CD4-positive, alpha-beta T cell (primary cell): ENCODE measurements around the gene IPO9. TPM values are rescaled to one million over a fixed set of nuclear protein-coding genes. Genes with fewer than 3 reads are reported as not detected.

ENCODE experiments used
- ATAC-seq: fragments of 200-7000 bp; cut with Tn5 transposase; one replicate; pipeline ENCODE4 v1.10.0; 2022; ENCODE audit warnings: mild to moderate bottlenecking; ENCODE audit not compliant: poor library complexity
- CTCF ChIA-PET: fragments of 350-600 bp; sonication (Branson Sonifier 250); formaldehyde crosslinking; loops from one replicate; lab custom pipeline; 2021; ENCODE audit warnings: antibody characterized with exemption, inconsistent platforms; lab: Charles Lee
- POLR2A ChIA-PET: fragments of 350-600 bp; sonication (Branson Sonifier 250); formaldehyde crosslinking; loops from one replicate; lab custom pipeline; 2021; ENCODE audit warnings: antibody characterized with exemption, inconsistent platforms; lab: Charles Lee
- DNase-seq, 14 experiments: peaks; one replicate each; pipeline ENCODE4 v3.0.0-alpha.2; 2013 to 2020; ENCODE audit warnings: mixed read lengths in 2 of 14
- H3K27ac ChIP-seq, 2 donors: one replicate each; pipeline versions ENCODE4 v1.5.1 to v1.7.0; 2013; ENCODE audit warnings: low read length in 2 of 2, low read depth in 1 of 2, mild to moderate bottlenecking in 1 of 2
- H3K27me3 ChIP-seq, 2 experiments: 1 replicate in 1 of 2; 2 replicates in 1 of 2; pipeline versions ENCODE4 v1.6.1 to v1.7.0; 2013; ENCODE audit warnings: low read length in 2 of 2, control low read depth in 1 of 2, mild to moderate bottlenecking in 1 of 2, moderate library complexity in 1 of 2; ENCODE audit not compliant: insufficient read depth in 2 of 2, control insufficient read depth in 1 of 2
- H3K36me3 ChIP-seq: one replicate; pipeline ENCODE4 v1.6.1; 2013; ENCODE audit warnings: low read length, control low read depth; ENCODE audit not compliant: insufficient read depth
- H3K4me1 ChIP-seq: one replicate; pipeline ENCODE4 v1.6.1; 2013; ENCODE audit warnings: low read length, control low read depth; ENCODE audit not compliant: insufficient read depth
- H3K4me3 ChIP-seq: one replicate; pipeline ENCODE4 v1.5.1; 2013; ENCODE audit warnings: mild to moderate bottlenecking, low read length, moderate library complexity
- H3K9me3 ChIP-seq, 2 experiments: 1 replicate in 1 of 2; 2 replicates in 1 of 2; pipeline versions ENCODE4 v1.6.1 to v1.7.0; 2013; ENCODE audit warnings: low read length in 2 of 2, mild to moderate bottlenecking in 2 of 2, control low read depth in 1 of 2, moderate library complexity in 1 of 2; ENCODE audit not compliant: control insufficient read depth in 1 of 2, insufficient read depth in 1 of 2
- H3K27ac Mint-ChIP-seq: one replicate; pipeline ENCODE4 v1.8.0; 2020; ENCODE audit warnings: mixed read lengths
- H3K27me3 Mint-ChIP-seq: one replicate; pipeline ENCODE4 v1.8.0; 2021; ENCODE audit warnings: mixed read lengths
- H3K36me3 Mint-ChIP-seq: one replicate; pipeline ENCODE4 v1.8.0; 2021; ENCODE audit warnings: low read depth, mixed read lengths
- H3K4me1 Mint-ChIP-seq: one replicate; pipeline ENCODE4 v1.8.0; 2021; ENCODE audit warnings: low read depth, mixed read lengths
- H3K4me3 Mint-ChIP-seq: one replicate; pipeline ENCODE4 v1.8.0; 2020; ENCODE audit warnings: mild to moderate bottlenecking, mixed read lengths
- H3K9me3 Mint-ChIP-seq: one replicate; pipeline ENCODE4 v1.8.0; 2020; ENCODE audit warnings: mixed read lengths
- CTCF ChIP-seq: fragments of 200-600 bp; IDR thresholded peaks from one replicate; pipeline ENCODE4 v1.8.0; 2022; ENCODE audit warnings: antibody characterized with exemption, mild to moderate bottlenecking
- intact Hi-C, 2 experiments: fragments of 100-400 bp; cut with DNase I in 1 of 2; cut with micrococcal nuclease in 1 of 2; formaldehyde crosslinking; loops; one replicate each; pipeline versions ENCODE4 v1.15.1 to v1.9.0; 2023 to 2025; cut with DNase I, micrococcal nuclease
- total RNA-seq, 174 experiments: library from RNA in 2 of 174; stranded (reverse) in 2 of 174; gene quantifications; one replicate each; pipeline ENCODE4 v1.2.3 and lab custom pipeline; 2021 to 2026

IPO9 gene
- total RNA-seq, 2 experiments from 2014 or later = 17.1 to 20.1 TPM

DNA sequence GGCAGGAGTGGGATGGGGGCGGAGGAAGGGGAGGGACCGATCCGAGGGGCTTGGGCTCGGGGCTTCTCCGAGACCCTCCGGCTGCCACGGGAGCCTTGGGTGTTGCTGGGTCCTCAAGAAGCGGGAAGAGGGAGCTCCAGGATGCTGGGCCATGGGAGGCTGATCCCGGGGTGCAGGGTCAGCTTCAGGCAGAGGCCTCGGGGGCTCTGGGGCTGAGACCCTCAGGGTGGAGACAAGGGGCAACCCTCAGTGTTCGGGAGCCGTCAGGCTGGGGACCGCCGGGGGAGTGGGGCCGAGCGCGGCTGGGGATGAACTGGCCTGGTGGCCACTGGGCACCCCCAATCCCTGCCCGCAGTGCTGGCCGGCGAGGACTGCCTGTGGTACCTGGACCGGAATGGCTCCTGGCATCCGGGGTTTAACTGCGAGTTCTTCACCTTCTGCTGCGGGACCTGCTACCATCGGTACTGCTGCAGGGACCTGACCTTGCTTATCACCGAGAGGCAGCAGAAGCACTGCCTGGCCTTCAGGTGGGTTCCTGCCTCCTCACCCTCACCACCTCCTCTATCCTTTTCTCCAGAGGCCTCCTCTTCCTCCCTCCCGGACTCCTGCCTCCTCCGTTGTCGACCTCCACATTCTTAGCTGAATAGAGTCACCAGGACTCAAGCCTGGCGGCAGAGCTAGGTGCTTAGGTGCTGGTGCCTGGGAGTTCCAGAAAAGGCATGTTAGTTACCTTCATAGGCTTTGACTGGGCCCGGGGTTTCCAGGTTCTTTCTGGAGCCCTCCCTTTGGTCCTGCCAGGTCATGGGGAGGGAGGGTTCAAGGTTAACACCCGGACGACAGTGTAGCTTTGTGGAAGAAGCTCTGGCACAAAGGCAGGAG lies 60.4 kb downstream of the IPO9 start:
- Histone ChIP-seq H3K27ac (no peak overlapping the region), H3K9me3 (peaks cover 0 to 20% of the 10 kb centered on the region in 2 experiments), H3K4me1 (peaks cover 15% of the 10 kb centered on the region), H3K4me3 (peak overlapping the region; percentile 34), H3K27me3 (peaks cover 35 to 51% of the 10 kb centered on the region in 2 experiments), H3K36me3 (no peaks in the 10 kb centered on the region)
- Mint-ChIP-seq H3K4me3 (peak overlapping the region; percentile 83), H3K4me1 (peaks cover 5% of the 10 kb centered on the region), H3K9me3 (no peaks in the 10 kb centered on the region), H3K36me3 (no peaks in the 10 kb centered on the region), H3K27me3 (peaks cover 62% of the 10 kb centered on the region), H3K27ac (no peak overlapping the region)
- CTCF ChIA-PET = no interaction called here
- no peak for ATAC-seq
- POLR2A ChIA-PET = no interaction called here
- no peak for TF ChIP-seq CTCF
- DNase-seq = no peak
- intact Hi-C loops = no loop called here

- no peak overlapping the region for H3K4me3 Mint-ChIP-seq
- Histone ChIP-seq H3K27ac (no peak overlapping the region), H3K36me3 (no peaks in the 10 kb centered on the region), H3K9me3 (peaks cover 0 to 20% of the 10 kb centered on the region in 2 experiments), H3K27me3 (peaks cover 35 to 51% of the 10 kb centered on the region in 2 experiments), H3K4me1 (peaks cover 15% of the 10 kb centered on the region), H3K4me3 (no peak overlapping the region)
- no peaks in the 10 kb centered on the region for H3K9me3 Mint-ChIP-seq
- intact Hi-C loops = no loop called here
- ChIA-PET POLR2A (no interaction called here), CTCF (no interaction called here)
- H3K27me3 Mint-ChIP-seq = peaks cover 66% of the 10 kb centered on the region
- no peaks in the 10 kb centered on the region for H3K36me3 Mint-ChIP-seq
- no peak for TF ChIP-seq CTCF
- ATAC-seq (no peak), DNase-seq (no peak)
- peaks cover 5% of the 10 kb centered on the region for H3K4me1 Mint-ChIP-seq
- H3K27ac Mint-ChIP-seq = no peak overlapping the region
Measured at GRCh38 chr1:201890223-201890622, 61.3 kb downstream of the IPO9 start.

GRCh38 chr1:201890806-201891450 lies 62.0 kb downstream of the IPO9 start:
- DNase-seq (no peak), ATAC-seq (no peak)
- Histone ChIP-seq H3K27me3 (peaks cover 35 to 51% of the 10 kb centered on the region in 2 experiments), H3K27ac (no peak overlapping the region), H3K4me1 (peaks cover 20% of the 10 kb centered on the region), H3K36me3 (no peaks in the 10 kb centered on the region), H3K4me3 (no peak overlapping the region), H3K9me3 (peaks cover 0 to 20% of the 10 kb centered on the region in 2 experiments)
- no peaks in the 10 kb centered on the region for H3K9me3 Mint-ChIP-seq
- H3K27ac Mint-ChIP-seq = no peak overlapping the region
- CTCF ChIA-PET = no interaction called here
- POLR2A ChIA-PET = no interaction called here
- TF ChIP-seq CTCF = no peak
- intact Hi-C loops = no loop called here
- peaks cover 7% of the 10 kb centered on the region for H3K4me1 Mint-ChIP-seq
- no peaks in the 10 kb centered on the region for H3K36me3 Mint-ChIP-seq
- peaks cover 69% of the 10 kb centered on the region for H3K27me3 Mint-ChIP-seq
- H3K4me3 Mint-ChIP-seq = no peak overlapping the region
